ENCODE measurements around the gene IFT20. TPM values are rescaled to one million over a fixed set of nuclear protein-coding genes. Genes with fewer than 3 reads are reported as not detected.

The IFT20 gene
- total and polyA plus RNA-seq, 2 donors (not counting 1 experiment from before 2014, with no cell fraction given): 51.4 to 53.7 TPM

DNA sequence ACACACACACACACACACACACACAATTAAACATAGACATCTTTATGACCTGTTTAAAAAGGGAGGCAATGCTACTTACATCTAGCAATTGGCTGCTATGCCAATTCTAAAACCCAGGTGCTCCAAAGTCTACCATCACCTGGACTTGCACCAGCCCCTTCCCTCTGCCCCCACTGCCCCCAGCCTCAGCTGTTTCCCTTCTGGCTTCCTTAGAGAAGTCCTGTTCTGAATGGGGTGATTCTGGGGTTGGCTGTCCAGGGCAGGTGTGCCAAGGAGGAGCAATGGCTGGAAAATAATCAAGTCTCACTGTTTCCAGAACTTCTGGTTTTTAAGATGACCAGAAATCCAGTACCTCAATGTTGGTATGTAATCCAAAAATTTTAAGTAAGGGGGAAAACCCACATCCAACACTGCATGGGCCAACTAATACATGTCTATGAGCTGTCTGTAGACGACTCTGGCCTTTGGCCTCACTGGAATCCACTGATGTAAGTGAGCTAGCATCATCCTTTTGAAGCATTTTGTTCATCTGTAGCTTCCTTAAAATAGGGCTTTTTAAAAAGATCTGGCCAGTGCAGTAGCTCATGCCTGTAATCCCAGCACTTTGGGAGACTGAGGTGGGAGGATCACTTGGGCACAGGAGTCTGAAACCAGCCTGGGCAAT is 2.1 kb downstream of the IFT20 start:
- H3K4me1 ChIP-seq (ENCODE audit: control insufficient read depth, extremely low read depth, insufficient read depth, low read length): peaks cover 17% of the 10 kb centered on the region
- no peak overlapping the region for H3K4me3 ChIP-seq (replicated peaks in 1 of 4; ENCODE audit: control extremely low read depth in 1 of 4, insufficient read depth in 1 of 4, low read depth in 3 of 4, low read length in 4 of 4)
- H3K27ac ChIP-seq (ENCODE audit: insufficient read depth, low read length): no peak overlapping the region
- H3K9me3 ChIP-seq (ENCODE audit: control insufficient read depth, insufficient read depth, low read depth, low read length): no peaks in the 10 kb centered on the region
- no peak for TF ChIP-seq EZH2 (IDR thresholded peaks at IDR 0.05; ENCODE audit: low read length, missing control alignments)
- TF ChIP-seq CTCF (conservative IDR thresholded peaks at IDR 0.05 in 1 of 2, IDR thresholded peaks at IDR 0.05 in 1 of 2; ENCODE audit: low read depth in 1 of 2, low read length in 2 of 2): no peak
- DNase-seq (ENCODE audit: low read depth in 2 of 2): no peak
- peaks cover 9% of the 10 kb centered on the region for H3K36me3 ChIP-seq (ENCODE audit: control insufficient read depth, insufficient read depth, low read length)
- no peak overlapping the region for H3K4me2 ChIP-seq (ENCODE audit: extremely low read depth, insufficient read depth, low read length)
- no peaks in the 10 kb centered on the region for H3K27me3 ChIP-seq (ENCODE audit: control insufficient read depth, insufficient read depth, low read length)
- no peak overlapping the region for H3K9ac ChIP-seq (ENCODE audit: insufficient read depth, low read length)
- no peak overlapping the region for H2AFZ ChIP-seq (ENCODE audit: low read length)
- H4K20me1 ChIP-seq (ENCODE audit: control insufficient read depth, extremely low read depth, insufficient read depth, low read length): no peaks in the 10 kb centered on the region
- peaks cover 42% of the 10 kb centered on the region for H3K79me2 ChIP-seq (ENCODE audit: control insufficient read depth, insufficient read depth, low read length)

DNA sequence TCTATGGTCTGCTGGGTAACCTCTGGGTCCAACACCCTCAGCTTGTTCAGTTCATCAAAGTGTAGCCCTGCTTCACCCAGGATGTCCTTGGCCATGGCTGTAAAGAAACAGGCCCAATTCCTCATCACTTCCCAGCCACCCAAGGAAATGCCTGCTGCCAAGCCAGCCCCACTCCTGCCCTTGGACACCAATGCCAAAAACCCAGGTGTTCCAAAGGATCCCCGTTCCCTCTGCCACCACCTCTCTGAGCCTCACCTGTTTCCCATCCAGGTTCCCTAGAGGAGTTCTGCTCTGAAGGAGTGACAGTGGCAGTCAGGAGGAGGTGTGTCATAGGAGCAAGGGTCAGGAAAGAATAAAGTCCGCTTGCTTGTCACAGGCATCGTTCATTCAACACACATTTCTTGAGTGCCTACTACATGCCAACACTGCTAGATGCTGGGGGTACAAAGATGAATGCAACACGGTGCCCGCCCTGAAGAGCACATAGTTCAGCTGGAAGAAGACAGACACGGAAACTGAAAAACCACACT is 3.3 kb downstream of the IFT20 start:
- TF ChIP-seq EZH2 (IDR thresholded peaks at IDR 0.05; ENCODE audit: low read length, missing control alignments) (no peak), CTCF (conservative IDR thresholded peaks at IDR 0.05 in 1 of 2, IDR thresholded peaks at IDR 0.05 in 1 of 2; ENCODE audit: low read depth in 1 of 2, low read length in 2 of 2) (no peak)

DNA sequence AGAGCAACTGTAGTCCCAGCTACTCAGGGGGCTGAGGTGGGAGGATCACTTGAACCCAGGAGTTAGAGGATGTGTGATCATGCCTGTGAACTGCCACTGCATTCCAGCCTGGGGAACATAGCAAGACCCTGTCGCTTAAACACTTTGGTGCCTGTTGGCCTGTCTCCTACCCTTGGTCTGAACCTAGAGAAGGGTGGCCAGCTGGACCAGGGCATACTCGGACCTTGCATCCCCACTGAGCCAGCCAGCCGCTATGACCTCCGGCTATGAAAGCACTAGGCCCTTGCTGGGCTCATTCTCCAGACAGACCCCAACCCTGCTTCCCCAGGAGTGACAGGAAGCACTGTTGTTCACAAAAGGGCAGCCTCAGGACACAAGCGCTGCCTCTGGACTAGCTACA is 4.6 kb downstream of the IFT20 start:
- no peak overlapping the region for H3K27ac ChIP-seq (ENCODE audit: insufficient read depth, low read length)
- TF ChIP-seq CTCF (conservative IDR thresholded peaks at IDR 0.05 in 1 of 2, IDR thresholded peaks at IDR 0.05 in 1 of 2; ENCODE audit: low read depth in 1 of 2, low read length in 2 of 2): no peak
- no peak for TF ChIP-seq EZH2 (IDR thresholded peaks at IDR 0.05; ENCODE audit: low read length, missing control alignments)
- H3K27me3 ChIP-seq (ENCODE audit: control insufficient read depth, insufficient read depth, low read length): no peaks in the 10 kb centered on the region
- no peak overlapping the region for H2AFZ ChIP-seq (ENCODE audit: low read length)
- H4K20me1 ChIP-seq (ENCODE audit: control insufficient read depth, extremely low read depth, insufficient read depth, low read length): no peaks in the 10 kb centered on the region
- H3K4me1 ChIP-seq (ENCODE audit: control insufficient read depth, extremely low read depth, insufficient read depth, low read length): peaks cover 10% of the 10 kb centered on the region
- no peak overlapping the region for H3K9ac ChIP-seq (ENCODE audit: insufficient read depth, low read length)
- no peaks in the 10 kb centered on the region for H3K9me3 ChIP-seq (ENCODE audit: control insufficient read depth, insufficient read depth, low read depth, low read length)
- no peak overlapping the region for H3K4me3 ChIP-seq (replicated peaks in 1 of 4; ENCODE audit: control extremely low read depth in 1 of 4, insufficient read depth in 1 of 4, low read depth in 3 of 4, low read length in 4 of 4)
- DNase-seq (ENCODE audit: low read depth in 2 of 2): no peak
- no peak overlapping the region for H3K4me2 ChIP-seq (ENCODE audit: extremely low read depth, insufficient read depth, low read length)
- peaks cover 10% of the 10 kb centered on the region for H3K36me3 ChIP-seq (ENCODE audit: control insufficient read depth, insufficient read depth, low read length)
- peaks cover 17% of the 10 kb centered on the region for H3K79me2 ChIP-seq (ENCODE audit: control insufficient read depth, insufficient read depth, low read length)

More for the DNA sequence above, 3.3 kb downstream of the IFT20 start:
- peaks cover 30% of the 10 kb centered on the region for H3K79me2 ChIP-seq (ENCODE audit: control insufficient read depth, insufficient read depth, low read length)
- H4K20me1 ChIP-seq (ENCODE audit: control insufficient read depth, extremely low read depth, insufficient read depth, low read length): no peaks in the 10 kb centered on the region
- no peaks in the 10 kb centered on the region for H3K27me3 ChIP-seq (ENCODE audit: control insufficient read depth, insufficient read depth, low read length)
- H3K27ac ChIP-seq (ENCODE audit: insufficient read depth, low read length): no peak overlapping the region
- peaks cover 10% of the 10 kb centered on the region for H3K36me3 ChIP-seq (ENCODE audit: control insufficient read depth, insufficient read depth, low read length)
- DNase-seq (ENCODE audit: low read depth in 2 of 2): no peak
- no peak overlapping the region for H3K4me2 ChIP-seq (ENCODE audit: extremely low read depth, insufficient read depth, low read length)
- H3K4me1 ChIP-seq (ENCODE audit: control insufficient read depth, extremely low read depth, insufficient read depth, low read length): peaks cover 15% of the 10 kb centered on the region
- no peak overlapping the region for H3K4me3 ChIP-seq (replicated peaks in 1 of 4; ENCODE audit: control extremely low read depth in 1 of 4, insufficient read depth in 1 of 4, low read depth in 3 of 4, low read length in 4 of 4)
- no peak overlapping the region for H3K9ac ChIP-seq (ENCODE audit: insufficient read depth, low read length)
- no peaks in the 10 kb centered on the region for H3K9me3 ChIP-seq (ENCODE audit: control insufficient read depth, insufficient read depth, low read depth, low read length)
- no peak overlapping the region for H2AFZ ChIP-seq (ENCODE audit: low read length)

Data from fibroblast of lung (primary cell).